MM.1S (cell line): Measurements from ENCODE around the gene TMEM191C.
"Not testable (repeated sequence)": the region's sequence is repeated elsewhere in the genome, so short reads cannot be mapped to it uniquely, and the experiment has no call there.

ENCODE experiments used
- CTCF ChIP-seq: fragments of 300-600 bp; sonication (generic); IDR thresholded peaks from 2 replicates; pipeline ENCODE4 v1.5.1; 2016; ENCODE audit warnings: antibody characterized with exemption, low read length, mixed read lengths
- EZH2 ChIP-seq: fragments of 300-600 bp; sonication (generic); optimal IDR thresholded peaks from 2 replicates; pipeline ENCODE3; 2017; ENCODE audit warnings: low read depth, mild to moderate bottlenecking, antibody characterized with exemption, low read length, mixed read lengths
- EZH2phosphoT487 ChIP-seq: fragments of 300-600 bp; sonication (generic); IDR thresholded peaks from 2 replicates; pipeline ENCODE4 v1.6.1; 2018; ENCODE audit warnings: antibody characterized with exemption, low read length

GRCh38 chr22:21442123-21442522, 25.1 kb upstream of the TMEM191C start:
- TF ChIP-seq EZH2, CTCF, EZH2phosphoT487: not testable (repeated sequence)
